Tibial nerve (tissue), 4 donors: ENCODE results near the gene PIK3AP1.

ENCODE experiments used
- CTCF ChIP-seq, 5 experiments: fragments of 200-600 bp in 3 of 5; fragments of 450-650 bp in 2 of 5; sonication (generic) in 3 of 5; IDR thresholded peaks; one replicate each; pipeline ENCODE4 v1.5.1; 2016 to 2019; ENCODE audit warnings: antibody characterized with exemption in 5 of 5, mild to moderate bottlenecking in 3 of 5, moderate library complexity in 2 of 5
- EP300 ChIP-seq, 2 donors: sonication (generic); formaldehyde crosslinking; IDR thresholded peaks; one replicate each; pipeline ENCODE4 v1.6.1; 2017; ENCODE audit warnings: antibody characterized with exemption in 2 of 2, mild to moderate bottlenecking in 1 of 2
- POLR2A ChIP-seq, 2 donors: fragments of 450-650 bp; IDR thresholded peaks; one replicate each; pipeline ENCODE4 v1.6.1; 2017; ENCODE audit warnings: antibody characterized with exemption in 2 of 2, mild to moderate bottlenecking in 2 of 2, moderate library complexity in 2 of 2

DNA sequence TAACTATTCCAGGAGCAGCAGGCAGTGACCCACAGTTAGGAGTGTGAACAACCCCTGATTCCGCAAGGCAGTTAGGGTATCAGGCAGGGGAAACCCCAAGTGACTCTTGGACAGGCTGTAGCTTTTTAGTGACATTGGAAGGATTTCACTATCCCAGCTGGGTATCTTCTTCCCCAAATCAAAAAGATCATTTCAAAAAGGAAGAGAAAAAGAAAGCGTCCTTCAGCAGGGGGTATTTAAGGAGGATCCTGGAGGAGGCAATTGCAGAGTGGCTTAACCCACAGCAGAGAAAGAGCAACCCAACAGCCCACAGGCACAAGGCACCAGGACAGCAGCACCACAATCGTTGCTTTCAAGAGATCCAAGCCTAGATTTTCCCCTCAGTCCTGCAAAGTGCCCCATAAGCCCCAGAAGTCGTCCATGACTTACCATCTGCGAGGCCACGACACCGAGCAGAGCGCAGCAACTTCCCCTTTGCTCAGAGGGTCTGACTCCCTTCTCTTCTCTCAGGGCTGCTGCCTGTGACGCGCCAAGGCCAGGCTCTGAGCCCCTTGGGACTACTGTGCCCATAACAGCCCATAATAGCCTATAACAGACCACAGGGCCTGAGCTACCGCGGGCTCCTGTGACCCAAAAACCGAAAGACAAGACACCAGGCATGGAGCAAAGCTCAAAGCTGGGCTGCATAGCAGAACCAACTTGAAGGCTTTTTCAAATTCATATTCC is 19.8 kb downstream of the PIK3AP1 start:
- TF ChIP-seq CTCF (IDR thresholded peaks at IDR 0.05) (no peak), POLR2A (IDR thresholded peaks at IDR 0.05) (no peak), EP300 (IDR thresholded peaks at IDR 0.05) (no peak)
